Endothelial cell of umbilical vein (primary cell): ENCODE results near the gene RNF183.

Experiments used
- CTCF ChIP-seq, 2 donors: IDR thresholded peaks; 1 replicate in 1 of 2; 2 replicates in 1 of 2; pipeline ENCODE4 v1.5.1; 2011; ENCODE audit warnings: low read length in 2 of 2, mild to moderate bottlenecking in 2 of 2, moderate library complexity in 2 of 2, control low read depth in 1 of 2, inconsistent platforms in 1 of 2, low read depth in 1 of 2; ENCODE audit not compliant: insufficient read depth in 1 of 2; ENCODE audit errors: extremely low read depth in 1 of 2
- EZH2 ChIP-seq: IDR thresholded peaks from 2 replicates; pipeline ENCODE4 v1.6.1; 2012; ENCODE audit warnings: borderline replicate concordance, low read depth, mild to moderate bottlenecking, moderate library complexity, low read length, inconsistent platforms; ENCODE audit not compliant: severe bottlenecking
- GATA2 ChIP-seq: IDR thresholded peaks from 2 replicates; pipeline ENCODE4 v1.7.0; 2011; ENCODE audit warnings: low read depth, mild to moderate bottlenecking, moderate library complexity, mixed read lengths, low read length; ENCODE audit not compliant: insufficient read length, insufficient read depth
- JUN ChIP-seq: IDR thresholded peaks from 2 replicates; pipeline ENCODE4 v1.6.1; 2011; ENCODE audit warnings: borderline replicate concordance, low read depth; ENCODE audit not compliant: insufficient read length, insufficient read depth
- POLR2A ChIP-seq: IDR thresholded peaks from 2 replicates; pipeline ENCODE4 v1.6.1; 2012; ENCODE audit warnings: low read depth, mild to moderate bottlenecking, control low read depth, low read length
- POLR2AphosphoS5 ChIP-seq: IDR thresholded peaks from 2 replicates; pipeline ENCODE4 v1.6.1; 2012; ENCODE audit warnings: low read depth, mild to moderate bottlenecking, control low read depth, low read length, moderate library complexity; ENCODE audit not compliant: insufficient read depth

- TF ChIP-seq POLR2AphosphoS5: no peak
- TF ChIP-seq CTCF (IDR thresholded peaks at IDR 0.05; ENCODE audit: extremely low read depth in 1 of 2, insufficient read depth in 1 of 2, low read depth in 1 of 2, low read length in 2 of 2): no peak
- no peak for TF ChIP-seq GATA2
- no peak for TF ChIP-seq JUN
- TF ChIP-seq POLR2A: no peak
- no peak for TF ChIP-seq EZH2
These were observed 45.3 kb upstream of the RNF183 start for GRCh38 chr9:113348437-113348836.
